ENCODE results near the gene CFAP299. TPM values are rescaled to one million over a fixed set of nuclear protein-coding genes. Genes with fewer than 3 reads are reported as not detected.

CFAP299 gene
- total RNA-seq, 2 experiments from 2014 or later: not detected

- Mint-ChIP-seq H3K4me1 (peaks cover 13% of the 10 kb centered on the region), H3K4me3 (no peak overlapping the region), H3K9me3 (ENCODE audit: low read depth) (peaks cover 5% of the 10 kb centered on the region), H3K27me3 (no peaks in the 10 kb centered on the region), H3K27ac (no peak overlapping the region), H3K36me3 (ENCODE audit: low read depth) (no peaks in the 10 kb centered on the region)
- POLR2A ChIA-PET: no interaction called here
- DNase-seq (no peak), ATAC-seq (no peak)
- CTCF ChIA-PET: interaction anchor here (0.7 kb wide), 1 partner anchor 10 kb away, joined by 3 read pairs; no protein-coding TSS in a partner anchor
- intact Hi-C loops (cut with DNase I, micrococcal nuclease): no loop called here
These were observed 242.5 kb downstream of the CFAP299 start for GRCh38 chr4:80578001-80578400.

- no peak overlapping the region for H3K4me3 Mint-ChIP-seq
- ChIA-PET CTCF (no interaction called here), POLR2A (no interaction called here)
- H3K4me1 Mint-ChIP-seq: peaks cover 8% of the 10 kb centered on the region
- peaks cover under 1% of the 10 kb centered on the region for H3K9me3 Mint-ChIP-seq (ENCODE audit: low read depth)
- ATAC-seq: no peak
- no peak overlapping the region for H3K27ac Mint-ChIP-seq
- H3K27me3 Mint-ChIP-seq: no peaks in the 10 kb centered on the region
- intact Hi-C loops (cut with DNase I, micrococcal nuclease): no loop called here
- no peaks in the 10 kb centered on the region for H3K36me3 Mint-ChIP-seq (ENCODE audit: low read depth)
- DNase-seq: no peak
These were observed 250.0 kb downstream of the CFAP299 start for GRCh38 chr4:80585542-80585941.

GRCh38 chr4:80586716-80587115 is 251.2 kb downstream of the CFAP299 start:
- ATAC-seq: no peak
- Mint-ChIP-seq H3K36me3 (ENCODE audit: low read depth) (no peaks in the 10 kb centered on the region), H3K4me1 (peaks cover 4% of the 10 kb centered on the region), H3K27me3 (no peaks in the 10 kb centered on the region), H3K9me3 (ENCODE audit: low read depth) (peaks cover 2% of the 10 kb centered on the region), H3K4me3 (no peak overlapping the region), H3K27ac (no peak overlapping the region)
- ChIA-PET CTCF (no interaction called here), POLR2A (no interaction called here)
- DNase-seq: no peak
- intact Hi-C loops (cut with DNase I, micrococcal nuclease): no loop called here

DNA sequence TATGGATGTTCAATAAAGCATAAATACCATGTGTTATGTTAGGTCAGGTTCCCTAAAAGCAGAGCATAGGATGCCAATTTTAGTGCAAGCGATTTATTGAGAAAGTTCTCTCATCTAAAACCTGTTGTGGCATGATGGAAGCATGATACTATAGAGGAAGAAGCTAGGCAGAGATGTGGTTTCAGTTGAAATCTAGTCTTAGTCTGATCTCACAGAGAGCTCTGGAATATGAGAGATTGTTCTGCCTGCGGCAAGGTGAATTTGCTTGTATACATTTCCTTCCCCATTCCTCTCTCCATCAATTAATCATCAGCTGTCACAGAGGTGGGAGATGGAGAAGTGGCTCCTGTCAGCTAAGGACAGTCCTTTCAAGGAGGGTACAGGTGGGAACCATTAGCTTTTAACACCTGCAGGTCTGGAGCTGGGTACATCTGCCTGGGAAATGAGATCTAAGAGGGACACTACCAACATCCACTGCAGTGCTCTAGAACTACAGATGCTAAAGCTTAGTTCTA is 252.4 kb downstream of the CFAP299 start:
- H3K27ac Mint-ChIP-seq: no peak overlapping the region
- no peaks in the 10 kb centered on the region for H3K27me3 Mint-ChIP-seq
- DNase-seq (no peak), ATAC-seq (no peak)
- H3K4me3 Mint-ChIP-seq: no peak overlapping the region
- no peaks in the 10 kb centered on the region for H3K36me3 Mint-ChIP-seq (ENCODE audit: low read depth)
- CTCF ChIA-PET: interaction anchor here (1.4 kb wide), 1 partner anchor 10 kb away, joined by 3 read pairs; no protein-coding TSS in a partner anchor
- POLR2A ChIA-PET: no interaction called here
- H3K4me1 Mint-ChIP-seq: no peaks in the 10 kb centered on the region
- H3K9me3 Mint-ChIP-seq (ENCODE audit: low read depth): peaks cover 2% of the 10 kb centered on the region
- intact Hi-C loops (cut with DNase I, micrococcal nuclease): no loop called here

GRCh38 chr4:80592950-80593349 is 257.4 kb downstream of the CFAP299 start:
- peaks cover 3% of the 10 kb centered on the region for H3K9me3 Mint-ChIP-seq (ENCODE audit: low read depth)
- H3K4me3 Mint-ChIP-seq: no peak overlapping the region
- ATAC-seq (no peak), DNase-seq (no peak)
- no peak overlapping the region for H3K27ac Mint-ChIP-seq
- CTCF ChIA-PET: no interaction called here
- no peaks in the 10 kb centered on the region for H3K4me1 Mint-ChIP-seq
- POLR2A ChIA-PET: no interaction called here
- intact Hi-C loops (cut with DNase I, micrococcal nuclease): no loop called here
- no peaks in the 10 kb centered on the region for H3K36me3 Mint-ChIP-seq (ENCODE audit: low read depth)
- no peaks in the 10 kb centered on the region for H3K27me3 Mint-ChIP-seq

- Mint-ChIP-seq H3K9me3 (ENCODE audit: low read depth) (peaks cover 3% of the 10 kb centered on the region), H3K4me3 (no peak overlapping the region), H3K36me3 (ENCODE audit: low read depth) (no peaks in the 10 kb centered on the region), H3K4me1 (no peaks in the 10 kb centered on the region), H3K27me3 (no peaks in the 10 kb centered on the region), H3K27ac (no peak overlapping the region)
- POLR2A ChIA-PET: no interaction called here
- intact Hi-C loops (cut with DNase I, micrococcal nuclease): no loop called here
- DNase-seq: no peak
- CTCF ChIA-PET: no interaction called here
- no peak for ATAC-seq
These were observed 259.2 kb downstream of the CFAP299 start for GRCh38 chr4:80594701-80595100.

DNA sequence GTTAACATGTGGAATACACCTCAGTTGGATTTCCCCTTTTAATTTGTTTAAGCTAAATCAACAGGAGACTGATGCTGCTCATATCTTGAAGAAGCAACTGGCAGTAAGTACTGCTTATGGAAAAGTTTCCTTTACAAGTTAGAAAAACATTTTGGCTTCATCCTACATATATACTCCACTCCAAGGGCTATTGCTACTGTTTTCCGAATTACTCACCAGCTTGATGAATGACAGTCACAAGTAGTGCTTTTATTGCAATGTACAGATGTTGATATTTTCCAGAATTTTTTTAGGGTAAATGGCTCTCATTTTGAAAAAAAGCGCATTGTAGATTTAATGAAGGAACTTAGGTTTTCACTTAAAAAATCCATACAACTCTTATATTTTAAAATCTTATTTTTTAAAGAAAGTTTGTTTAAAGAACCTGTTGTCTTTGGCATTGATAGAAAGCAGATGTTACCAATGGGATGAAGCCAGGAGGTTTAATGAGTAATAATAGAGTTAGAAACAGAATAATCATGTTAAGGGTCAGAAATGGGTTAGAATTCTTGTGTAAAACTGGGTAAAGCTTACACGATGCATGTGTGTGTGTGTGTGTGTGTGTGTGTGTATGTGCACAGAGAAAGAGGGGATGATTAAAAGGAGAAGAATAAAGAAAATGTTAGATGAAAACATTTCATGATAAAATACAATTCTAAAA is 272.9 kb downstream of the CFAP299 start:
- H3K4me1 Mint-ChIP-seq: peaks cover 11% of the 10 kb centered on the region
- no peaks in the 10 kb centered on the region for H3K36me3 Mint-ChIP-seq (ENCODE audit: low read depth)
- H3K9me3 Mint-ChIP-seq (ENCODE audit: low read depth): no peaks in the 10 kb centered on the region
- no peak overlapping the region for H3K4me3 Mint-ChIP-seq
- intact Hi-C loops (cut with DNase I, micrococcal nuclease): no loop called here
- no peak overlapping the region for H3K27ac Mint-ChIP-seq
- H3K27me3 Mint-ChIP-seq: no peaks in the 10 kb centered on the region
- DNase-seq (no peak), ATAC-seq (no peak)
- CTCF ChIA-PET: no interaction called here
- POLR2A ChIA-PET: no interaction called here

- DNase-seq (no peak), ATAC-seq (no peak)
- no peak overlapping the region for H3K27ac Mint-ChIP-seq
- POLR2A ChIA-PET: no interaction called here
- H3K4me1 Mint-ChIP-seq: peaks cover 9% of the 10 kb centered on the region
- no peak overlapping the region for H3K4me3 Mint-ChIP-seq
- no peaks in the 10 kb centered on the region for H3K9me3 Mint-ChIP-seq (ENCODE audit: low read depth)
- H3K36me3 Mint-ChIP-seq (ENCODE audit: low read depth): no peaks in the 10 kb centered on the region
- H3K27me3 Mint-ChIP-seq: no peaks in the 10 kb centered on the region
- intact Hi-C loops (cut with DNase I, micrococcal nuclease): loop anchor here (10.0 kb wide), 1 partner anchor 245 kb away; no protein-coding TSS in a partner anchor
- CTCF ChIA-PET: no interaction called here
These were observed 274.7 kb downstream of the CFAP299 start for GRCh38 chr4:80610199-80610598.

DNA sequence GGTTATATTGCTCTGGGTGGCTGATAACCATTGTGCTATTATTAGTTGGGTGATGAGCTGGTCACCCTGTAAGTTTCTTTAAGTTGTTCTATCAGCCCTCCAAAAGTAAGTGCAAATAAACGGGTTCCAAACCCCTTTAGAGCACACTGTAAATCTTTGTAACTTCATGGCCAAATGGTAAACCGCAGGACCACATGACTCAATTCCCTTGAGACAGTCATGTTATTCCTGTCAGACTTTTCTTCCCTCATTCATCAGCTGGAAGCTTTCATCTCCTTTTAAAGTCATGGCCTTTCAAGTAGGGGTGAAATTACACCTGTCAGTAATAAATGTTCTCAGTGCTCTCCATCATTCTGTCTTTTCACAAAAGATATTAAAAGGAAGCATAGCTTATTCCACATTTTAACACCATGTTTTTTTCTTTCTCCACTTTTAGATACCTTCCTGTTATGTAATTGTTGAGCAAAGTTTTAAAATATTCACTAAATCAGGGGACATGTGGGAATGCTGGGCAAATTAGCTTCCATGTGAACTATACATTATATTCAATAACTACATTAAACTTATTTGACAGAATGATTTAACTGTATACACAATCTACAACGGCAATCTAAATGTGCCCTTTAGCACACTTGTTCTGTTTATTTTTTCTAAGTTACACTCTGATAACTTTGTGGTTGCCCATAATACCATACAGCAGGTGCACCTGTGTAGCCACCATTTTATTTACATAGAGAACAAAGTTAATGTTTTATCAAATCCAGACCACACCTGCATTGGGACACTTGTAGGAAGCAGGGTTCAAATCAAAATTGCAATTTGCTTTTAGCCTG is 275.5 kb downstream of the CFAP299 start:
- Mint-ChIP-seq H3K9me3 (ENCODE audit: low read depth) (no peaks in the 10 kb centered on the region), H3K27ac (no peak overlapping the region), H3K36me3 (ENCODE audit: low read depth) (no peaks in the 10 kb centered on the region), H3K4me3 (no peak overlapping the region), H3K27me3 (no peaks in the 10 kb centered on the region), H3K4me1 (peaks cover 9% of the 10 kb centered on the region)
- ATAC-seq (no peak), DNase-seq (no peak)
- CTCF ChIA-PET: interaction anchor here (1.3 kb wide), 1 partner anchor 13 kb away, joined by 4 read pairs; no protein-coding TSS in a partner anchor
- POLR2A ChIA-PET: no interaction called here
- intact Hi-C loops (cut with DNase I, micrococcal nuclease): loop anchor here (10.0 kb wide), 1 partner anchor 246 kb away; no protein-coding TSS in a partner anchor

- ATAC-seq (no peak), DNase-seq (no peak)
- H3K4me1 Mint-ChIP-seq: peaks cover 9% of the 10 kb centered on the region
- H3K4me3 Mint-ChIP-seq: no peak overlapping the region
- intact Hi-C loops (cut with DNase I, micrococcal nuclease): loop anchor here (10.0 kb wide), 1 partner anchor 247 kb away; no protein-coding TSS in a partner anchor
- no peak overlapping the region for H3K27ac Mint-ChIP-seq
- no peaks in the 10 kb centered on the region for H3K27me3 Mint-ChIP-seq
- ChIA-PET POLR2A (no interaction called here), CTCF (interaction anchor here (1.3 kb wide), 1 partner anchor 12 kb away, joined by 4 read pairs; no protein-coding TSS in a partner anchor)
- no peaks in the 10 kb centered on the region for H3K36me3 Mint-ChIP-seq (ENCODE audit: low read depth)
- no peaks in the 10 kb centered on the region for H3K9me3 Mint-ChIP-seq (ENCODE audit: low read depth)
These were observed 276.1 kb downstream of the CFAP299 start for GRCh38 chr4:80611678-80611979.

GRCh38 chr4:80613470-80613869 is 277.9 kb downstream of the CFAP299 start:
- intact Hi-C loops (cut with DNase I, micrococcal nuclease): loop anchor here (10.0 kb wide), 1 partner anchor 249 kb away; no protein-coding TSS in a partner anchor
- POLR2A ChIA-PET: no interaction called here
- H3K27ac Mint-ChIP-seq: no peak overlapping the region
- no peaks in the 10 kb centered on the region for H3K27me3 Mint-ChIP-seq
- H3K36me3 Mint-ChIP-seq (ENCODE audit: low read depth): no peaks in the 10 kb centered on the region
- CTCF ChIA-PET: no interaction called here
- ATAC-seq (no peak), DNase-seq (no peak)
- peaks cover 9% of the 10 kb centered on the region for H3K4me1 Mint-ChIP-seq
- H3K4me3 Mint-ChIP-seq: no peak overlapping the region
- no peaks in the 10 kb centered on the region for H3K9me3 Mint-ChIP-seq (ENCODE audit: low read depth)

- ChIA-PET CTCF (no interaction called here), POLR2A (no interaction called here)
- Mint-ChIP-seq H3K4me3 (no peak overlapping the region), H3K27me3 (no peaks in the 10 kb centered on the region), H3K4me1 (peaks cover 9% of the 10 kb centered on the region), H3K36me3 (ENCODE audit: low read depth) (no peaks in the 10 kb centered on the region), H3K9me3 (ENCODE audit: low read depth) (no peaks in the 10 kb centered on the region), H3K27ac (no peak overlapping the region)
- intact Hi-C loops (cut with DNase I, micrococcal nuclease): loop anchor here (10.0 kb wide), 1 partner anchor 250 kb away; no protein-coding TSS in a partner anchor
- ATAC-seq (no peak), DNase-seq (no peak)
These were observed 278.8 kb downstream of the CFAP299 start for GRCh38 chr4:80614319-80614718.
